OCI-LY1 (cell line): ENCODE results near the gene CFAP65.

Experiments
- H2AFZ ChIP-seq: fragments of 200-600 bp; sonication (generic), shearing (Covaris generic); 2 replicates; pipeline ENCODE4 v1.6.0; 2014; ENCODE audit warnings: antibody characterized with exemption, mild to moderate bottlenecking, low read length
- H3F3A ChIP-seq: fragments of 200-600 bp; sonication (generic), shearing (Covaris generic); 2 replicates; pipeline ENCODE4 v1.6.0; 2014; ENCODE audit warnings: mild to moderate bottlenecking, antibody characterized with exemption, low read length, moderate library complexity; ENCODE audit not compliant: insufficient read depth
- H3K27ac ChIP-seq: fragments of 200-600 bp; sonication (generic); 2 replicates; pipeline ENCODE4 v1.5.1; 2014; ENCODE audit warnings: low read length, mixed run types, mild to moderate bottlenecking, low read depth; ENCODE audit not compliant: poor library complexity, severe bottlenecking
- H3K27me3 ChIP-seq: fragments of 200-600 bp; sonication (generic); 2 replicates; pipeline ENCODE4 v1.6.0; 2014; ENCODE audit warnings: antibody characterized with exemption, mild to moderate bottlenecking, low read length, moderate library complexity; ENCODE audit not compliant: insufficient read depth
- H3K36me3 ChIP-seq: fragments of 200-600 bp; sonication (generic); 2 replicates; pipeline ENCODE4 v1.6.1; 2014; ENCODE audit warnings: mild to moderate bottlenecking, antibody characterized with exemption, low read length, moderate library complexity, mixed read lengths; ENCODE audit not compliant: insufficient read depth
- H3K4me1 ChIP-seq: fragments of 200-600 bp; sonication (generic); 2 replicates; pipeline ENCODE4 v1.5.1; 2014; ENCODE audit warnings: mild to moderate bottlenecking, low read length, moderate library complexity; ENCODE audit not compliant: insufficient read depth, severe bottlenecking
- H3K4me2 ChIP-seq: fragments of 200-600 bp; sonication (generic), shearing (Covaris generic); 2 replicates; pipeline ENCODE4 v1.6.1; 2014; ENCODE audit warnings: low read length
- H3K4me3 ChIP-seq: fragments of 200-600 bp; sonication (generic); 2 replicates; pipeline ENCODE4 v1.5.1; 2014; ENCODE audit warnings: low read length, low read depth, mild to moderate bottlenecking, mixed read lengths; ENCODE audit not compliant: poor library complexity, severe bottlenecking
- H3K79me2 ChIP-seq: fragments of 200-600 bp; shearing (Covaris generic); 2 replicates; pipeline ENCODE4 v1.6.1; 2016; ENCODE audit warnings: mixed run types, low read length, mixed read lengths; ENCODE audit not compliant: insufficient read depth
- H3K9ac ChIP-seq: fragments of 200-600 bp; sonication (generic), shearing (Covaris generic); 2 replicates; pipeline ENCODE4 v1.6.1; 2014; ENCODE audit warnings: mild to moderate bottlenecking, low read length, mixed read lengths
- H3K9me2 ChIP-seq: fragments of 200-600 bp; sonication (generic), shearing (Covaris generic); 2 replicates; pipeline ENCODE4 v1.6.1; 2014; ENCODE audit warnings: low read depth, mild to moderate bottlenecking, low read length, mixed read lengths
- H3K9me3 ChIP-seq: fragments of 200-600 bp; shearing (Covaris generic); 2 replicates; pipeline ENCODE4 v1.6.1; 2014; ENCODE audit warnings: low read length, mixed read lengths
- H4K20me1 ChIP-seq: fragments of 200-600 bp; sonication (generic), shearing (Covaris generic); 2 replicates; pipeline ENCODE4 v1.6.0; 2016; ENCODE audit warnings: mild to moderate bottlenecking, low read length; ENCODE audit not compliant: insufficient read depth
- EZH2 ChIP-seq: fragments of 200-600 bp; sonication (generic), shearing (Covaris generic); IDR thresholded peaks from 2 replicates; pipeline ENCODE4 v1.8.0; 2017; ENCODE audit warnings: borderline replicate concordance, mixed run types, mild to moderate bottlenecking, antibody characterized with exemption, low read length, moderate library complexity, mixed read lengths
- TF ChIP-seq, protein P1 (sequence below): fragments of 200-600 bp; sonication (generic), shearing (Covaris generic); IDR thresholded peaks from 2 replicates; pipeline ENCODE4 v1.5.1; 2017; ENCODE audit warnings: mild to moderate bottlenecking, antibody characterized with exemption, low read length, moderate library complexity, mixed read lengths

The CFAP65 gene

GRCh38 chr2:218983263-218983933, 57.9 kb downstream of the CFAP65 start:
- no peaks in the 10 kb centered on the region for H4K20me1 ChIP-seq
- no peak overlapping the region for H3K4me2 ChIP-seq
- H3K4me1 ChIP-seq = no peaks in the 10 kb centered on the region
- H3K79me2 ChIP-seq = no peaks in the 10 kb centered on the region
- H3K27ac ChIP-seq = no peak overlapping the region
- H3K4me3 ChIP-seq = no peak overlapping the region
- no peaks in the 10 kb centered on the region for H3F3A ChIP-seq
- H3K27me3 ChIP-seq = no peaks in the 10 kb centered on the region
- H3K36me3 ChIP-seq = no peaks in the 10 kb centered on the region
- H2AFZ ChIP-seq = no peak overlapping the region
- no peaks in the 10 kb centered on the region for H3K9me3 ChIP-seq
- no peak for TF ChIP-seq EZH2
- TF ChIP-seq, protein P1, sequence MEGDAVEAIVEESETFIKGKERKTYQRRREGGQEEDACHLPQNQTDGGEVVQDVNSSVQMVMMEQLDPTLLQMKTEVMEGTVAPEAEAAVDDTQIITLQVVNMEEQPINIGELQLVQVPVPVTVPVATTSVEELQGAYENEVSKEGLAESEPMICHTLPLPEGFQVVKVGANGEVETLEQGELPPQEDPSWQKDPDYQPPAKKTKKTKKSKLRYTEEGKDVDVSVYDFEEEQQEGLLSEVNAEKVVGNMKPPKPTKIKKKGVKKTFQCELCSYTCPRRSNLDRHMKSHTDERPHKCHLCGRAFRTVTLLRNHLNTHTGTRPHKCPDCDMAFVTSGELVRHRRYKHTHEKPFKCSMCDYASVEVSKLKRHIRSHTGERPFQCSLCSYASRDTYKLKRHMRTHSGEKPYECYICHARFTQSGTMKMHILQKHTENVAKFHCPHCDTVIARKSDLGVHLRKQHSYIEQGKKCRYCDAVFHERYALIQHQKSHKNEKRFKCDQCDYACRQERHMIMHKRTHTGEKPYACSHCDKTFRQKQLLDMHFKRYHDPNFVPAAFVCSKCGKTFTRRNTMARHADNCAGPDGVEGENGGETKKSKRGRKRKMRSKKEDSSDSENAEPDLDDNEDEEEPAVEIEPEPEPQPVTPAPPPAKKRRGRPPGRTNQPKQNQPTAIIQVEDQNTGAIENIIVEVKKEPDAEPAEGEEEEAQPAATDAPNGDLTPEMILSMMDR = no peak
- H3K9ac ChIP-seq = no peak overlapping the region
- H3K9me2 ChIP-seq = no peaks in the 10 kb centered on the region

DNA sequence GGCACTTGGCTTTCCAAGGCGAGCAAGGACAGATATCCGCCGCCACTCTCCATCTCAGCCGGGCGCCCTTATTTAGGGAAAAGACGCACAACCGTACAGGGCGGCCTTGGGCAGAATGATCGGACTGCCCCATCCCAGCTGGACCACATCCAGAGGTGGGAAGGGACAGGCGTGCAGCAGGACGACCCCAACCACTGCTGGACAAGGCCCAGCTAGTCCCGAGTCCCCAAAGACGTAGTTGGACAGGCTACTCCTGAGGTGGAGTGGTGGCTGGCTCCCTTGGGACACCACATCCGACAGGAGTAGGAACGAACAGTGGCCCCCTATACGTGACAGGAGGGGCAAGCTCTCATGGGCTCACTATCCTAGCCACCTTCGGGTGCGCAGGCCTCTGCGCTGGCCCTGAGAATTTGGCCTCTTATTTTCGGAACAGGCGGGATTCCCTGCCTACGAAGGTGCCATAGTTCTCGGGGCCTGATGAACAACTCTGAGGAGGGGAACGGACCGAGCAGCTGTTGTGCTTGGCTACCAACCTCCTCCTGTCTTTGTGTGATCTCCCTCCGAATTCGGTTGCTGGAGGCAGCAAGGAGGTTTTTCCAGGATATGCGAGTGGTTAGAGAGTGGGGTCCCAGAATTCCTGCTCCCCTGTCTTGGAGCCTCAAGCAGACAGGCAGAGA, 58.6 kb downstream of the CFAP65 start:
- H3K9ac ChIP-seq = no peak overlapping the region
- H3K4me2 ChIP-seq = no peak overlapping the region
- no peaks in the 10 kb centered on the region for H4K20me1 ChIP-seq
- no peak overlapping the region for H3K4me3 ChIP-seq
- H2AFZ ChIP-seq = no peak overlapping the region
- H3F3A ChIP-seq = no peaks in the 10 kb centered on the region
- TF ChIP-seq, protein P1 = no peak
- TF ChIP-seq EZH2 = no peak
- no peaks in the 10 kb centered on the region for H3K36me3 ChIP-seq
- H3K9me2 ChIP-seq = no peaks in the 10 kb centered on the region
- no peak overlapping the region for H3K27ac ChIP-seq
- H3K27me3 ChIP-seq = no peaks in the 10 kb centered on the region
- no peaks in the 10 kb centered on the region for H3K79me2 ChIP-seq
- H3K4me1 ChIP-seq = no peaks in the 10 kb centered on the region
- no peaks in the 10 kb centered on the region for H3K9me3 ChIP-seq

GRCh38 chr2:218981881-218982585, 59.3 kb downstream of the CFAP65 start:
- no peaks in the 10 kb centered on the region for H3K27me3 ChIP-seq
- no peak overlapping the region for H2AFZ ChIP-seq
- TF ChIP-seq EZH2 = no peak
- TF ChIP-seq, protein P1 = no peak
- no peak overlapping the region for H3K9ac ChIP-seq
- H4K20me1 ChIP-seq = no peaks in the 10 kb centered on the region
- H3K4me1 ChIP-seq = no peaks in the 10 kb centered on the region
- no peaks in the 10 kb centered on the region for H3K79me2 ChIP-seq
- H3K9me2 ChIP-seq = no peaks in the 10 kb centered on the region
- H3K4me2 ChIP-seq = no peak overlapping the region
- no peaks in the 10 kb centered on the region for H3K9me3 ChIP-seq
- no peak overlapping the region for H3K27ac ChIP-seq
- H3F3A ChIP-seq = no peaks in the 10 kb centered on the region
- no peak overlapping the region for H3K4me3 ChIP-seq
- no peaks in the 10 kb centered on the region for H3K36me3 ChIP-seq
